ENCODE measurements around the gene TWNK.
A peak's percentile ranks its signal among the peaks of the same experiment; 100 is the strongest.

TWNK gene

DNA sequence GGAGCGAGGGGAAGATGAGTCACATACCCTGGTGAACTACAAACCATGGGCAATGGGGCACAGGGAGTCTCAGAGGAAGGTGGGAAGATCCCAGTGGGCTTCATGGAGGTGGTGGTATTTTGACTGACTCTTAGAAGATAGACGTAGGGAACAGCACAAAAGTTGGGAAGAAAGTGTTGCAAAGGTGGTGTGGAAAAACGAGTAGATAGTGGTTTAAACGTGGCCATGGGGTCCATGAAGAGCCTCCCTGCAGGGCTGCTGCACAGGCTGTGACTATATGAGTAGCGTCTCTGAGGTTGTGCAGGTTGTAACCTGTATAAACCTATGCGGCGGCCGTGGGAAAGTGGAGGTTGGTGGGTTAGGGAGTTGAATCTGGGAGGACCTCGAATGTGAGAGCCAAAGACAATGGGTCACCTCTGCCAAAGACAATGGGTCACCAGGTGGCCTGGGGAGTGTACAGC, 26.1 kb downstream of the TWNK start:
- DNase-seq, result no peak

DNA sequence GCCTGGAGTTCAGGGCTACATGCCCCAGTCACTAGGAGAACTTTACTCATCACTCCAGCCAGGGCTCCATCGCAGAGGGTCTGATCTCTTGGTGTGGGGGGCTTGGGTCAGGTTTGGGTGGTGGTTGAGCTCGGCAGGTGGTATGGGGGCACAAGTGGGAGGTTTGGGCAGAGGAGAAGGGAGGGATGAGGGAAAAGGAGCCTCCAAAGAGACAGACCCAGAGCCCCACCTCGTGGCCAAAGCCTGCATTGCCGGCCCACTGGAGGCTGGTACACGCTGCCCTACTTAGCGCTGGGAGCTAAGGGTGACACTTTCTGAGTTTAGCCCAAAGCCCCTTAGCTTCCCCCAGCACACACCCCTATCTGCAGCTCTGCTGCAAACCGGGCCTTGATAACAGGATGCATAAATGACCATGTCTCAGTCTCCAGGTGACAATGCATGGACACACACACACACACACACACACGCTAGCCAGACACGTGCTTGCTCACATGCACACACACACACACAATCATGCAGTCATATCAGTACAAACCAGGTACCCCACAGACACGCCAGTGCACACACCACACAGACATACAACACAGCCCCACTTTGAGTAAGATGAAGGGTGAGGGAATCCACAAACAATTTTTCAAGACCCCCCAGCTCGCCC, 27.0 kb downstream of the TWNK start:
- DNase-seq, result peak; percentile 90

DNA sequence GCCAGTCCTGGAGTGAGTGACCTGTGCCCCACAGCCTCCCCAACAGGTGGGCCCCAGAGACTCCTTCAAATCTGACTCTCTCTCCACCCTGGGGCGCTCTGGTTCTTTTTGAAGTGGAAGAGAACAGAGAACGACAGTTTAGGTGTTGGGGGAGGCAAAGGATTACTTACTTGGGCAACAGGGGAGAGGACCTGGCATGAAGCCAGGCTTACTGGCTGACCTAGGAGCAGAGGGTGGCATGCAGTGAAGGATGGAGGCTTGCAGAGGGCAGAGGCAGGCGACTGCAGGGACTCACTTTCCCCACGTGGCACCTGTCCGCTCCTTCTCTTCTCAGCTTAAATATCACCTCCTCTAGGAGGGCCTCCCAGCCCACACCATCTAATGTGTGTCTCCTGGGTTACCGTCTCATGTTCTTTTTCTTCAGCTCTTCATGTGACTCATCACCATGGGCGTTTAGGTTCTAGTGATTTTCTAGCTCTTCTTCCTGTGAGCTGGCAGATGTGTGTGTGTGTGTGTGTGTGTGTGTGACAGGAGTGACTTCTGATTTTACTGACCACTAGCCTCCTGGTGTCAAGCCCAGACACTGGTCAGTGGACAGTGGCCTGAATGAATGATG, 27.7 kb downstream of the TWNK start:
- no peak for DNase-seq

GRCh38 chr10:101015582-101015973, 28.2 kb downstream of the TWNK start:
- no peak for DNase-seq

DNA sequence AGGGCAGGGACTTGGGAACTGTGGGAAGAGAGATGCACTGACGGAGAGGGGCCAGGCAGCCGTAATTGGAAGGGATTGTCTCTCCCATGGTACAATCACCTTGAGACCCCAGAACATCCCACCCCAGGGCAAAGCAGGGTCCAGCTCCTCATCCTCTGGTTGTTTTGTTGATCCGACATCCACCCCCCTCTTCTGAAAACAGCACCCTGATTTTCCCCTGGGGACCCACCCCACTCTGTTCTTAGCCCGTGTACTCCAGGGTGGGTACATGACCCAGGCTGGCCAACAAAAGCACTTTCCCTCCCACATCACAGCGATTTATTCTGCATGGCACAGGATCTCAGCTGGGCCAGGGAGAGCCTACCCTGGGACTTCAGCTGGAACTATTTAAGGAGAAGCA, 29.5 kb downstream of the TWNK start:
- DNase-seq, result no peak

DNA sequence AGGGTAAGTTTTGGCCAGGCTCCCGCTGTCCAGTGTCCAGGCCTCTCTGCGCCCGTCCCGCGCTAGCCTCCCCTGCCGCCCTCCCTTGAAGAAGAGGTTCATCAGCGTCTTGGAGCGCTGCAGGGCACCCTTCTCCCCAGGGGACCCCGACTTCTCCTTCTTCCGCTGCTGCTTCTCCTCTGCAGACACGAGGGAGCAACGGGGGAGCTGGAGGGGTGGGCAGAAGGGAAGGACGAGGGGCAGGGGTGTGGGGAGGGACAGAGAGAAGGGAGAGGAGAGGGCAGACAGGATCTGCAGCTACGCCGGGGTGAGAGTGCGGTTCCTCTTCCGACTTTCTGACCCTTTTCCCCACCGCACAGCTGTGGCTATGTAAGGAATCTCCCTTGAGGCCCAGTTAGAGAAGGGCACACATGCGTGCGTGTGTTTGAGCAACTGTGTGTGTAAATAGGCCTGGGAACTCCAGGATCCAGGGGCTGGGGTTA, 30.8 kb downstream of the TWNK start:
- DNase-seq, result no peak

GRCh38 chr10:101018600-101019439, 31.5 kb downstream of the TWNK start:
- peak; percentile 83 for DNase-seq

DNA sequence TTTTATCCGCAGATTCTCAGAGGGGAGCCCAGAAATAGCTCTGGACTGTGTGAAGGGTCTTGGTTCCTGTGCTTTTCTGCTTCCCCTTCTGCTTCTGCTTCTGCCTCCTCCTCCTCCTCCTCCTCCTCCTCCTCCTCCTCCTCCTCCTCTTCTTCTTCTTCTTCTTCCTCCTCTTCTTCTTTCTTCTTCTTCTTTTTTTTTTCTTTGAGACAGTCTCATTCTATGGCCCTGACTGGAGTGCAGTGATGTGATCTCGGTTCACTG, 32.0 kb downstream of the TWNK start:
- DNase-seq, result no peak

- DNase-seq, result no peak
These were observed 33.2 kb downstream of the TWNK start for GRCh38 chr10:101020427-101021075.

GRCh38 chr10:101021239-101021638, 33.9 kb downstream of the TWNK start:
- DNase-seq, result no peak

DNA sequence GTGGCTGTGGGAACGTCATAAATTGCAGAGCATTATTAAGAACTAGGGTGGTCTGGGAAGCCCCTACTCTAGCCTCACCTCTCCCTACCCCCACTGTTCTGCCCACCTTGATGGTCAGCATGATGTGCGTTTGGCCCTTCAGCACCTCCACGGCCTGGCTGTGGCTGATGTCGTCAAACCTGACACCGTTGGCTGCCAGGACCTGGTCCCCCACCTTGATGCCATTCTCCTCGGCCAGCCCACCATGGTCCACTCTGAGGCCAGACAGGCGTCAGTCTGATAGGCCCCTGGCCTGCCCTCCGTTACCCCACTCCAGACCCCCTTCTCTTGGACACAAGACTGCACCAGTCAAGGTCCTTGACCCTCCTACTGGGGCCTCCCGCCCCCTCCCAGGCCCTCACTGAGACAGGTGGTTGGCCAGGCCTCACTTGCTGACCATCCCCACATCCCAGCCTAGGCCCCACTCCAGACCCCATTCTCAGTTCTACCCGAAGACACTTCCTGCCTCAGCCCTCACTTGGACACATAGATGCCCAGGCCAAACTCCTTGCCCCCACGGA, 34.4 kb downstream of the TWNK start:
- DNase-seq, result no peak

DNA sequence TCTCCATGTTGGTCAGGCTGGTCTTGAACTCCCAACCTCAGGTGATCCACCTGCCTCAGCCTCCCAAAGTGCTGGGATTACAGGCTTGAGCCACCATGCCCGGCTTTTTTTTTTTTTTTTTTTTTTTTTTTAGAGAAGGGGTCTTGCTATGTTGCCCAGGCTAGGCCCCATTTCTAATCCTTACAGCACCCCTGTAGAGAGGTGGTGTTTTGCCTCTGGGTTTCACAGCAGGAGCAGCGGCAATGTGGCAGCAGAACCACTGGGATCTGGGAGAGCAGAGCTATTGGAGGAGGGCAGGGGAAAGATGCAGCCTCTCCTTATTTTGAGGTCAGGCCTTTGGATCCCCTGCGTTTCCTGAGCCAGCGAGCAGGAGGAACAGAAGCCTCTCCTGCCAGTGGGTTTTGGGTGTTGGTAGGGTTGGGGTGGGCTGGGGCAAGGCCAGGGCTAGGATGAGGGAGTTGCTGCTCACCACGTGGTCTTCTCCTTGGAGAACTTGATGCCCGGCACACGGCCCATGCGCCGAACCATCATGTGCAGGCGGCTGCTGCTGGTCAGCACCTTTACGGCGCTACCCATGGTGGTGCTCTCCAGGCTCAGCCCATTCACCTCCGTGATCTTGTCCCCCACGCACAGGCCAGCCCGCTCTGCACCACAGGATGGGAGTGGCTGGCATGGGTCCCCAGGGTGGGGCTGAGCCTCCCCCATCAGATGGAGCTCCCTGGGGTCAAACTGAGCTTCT, 35.8 kb downstream of the TWNK start:
- DNase-seq, result no peak

DNA sequence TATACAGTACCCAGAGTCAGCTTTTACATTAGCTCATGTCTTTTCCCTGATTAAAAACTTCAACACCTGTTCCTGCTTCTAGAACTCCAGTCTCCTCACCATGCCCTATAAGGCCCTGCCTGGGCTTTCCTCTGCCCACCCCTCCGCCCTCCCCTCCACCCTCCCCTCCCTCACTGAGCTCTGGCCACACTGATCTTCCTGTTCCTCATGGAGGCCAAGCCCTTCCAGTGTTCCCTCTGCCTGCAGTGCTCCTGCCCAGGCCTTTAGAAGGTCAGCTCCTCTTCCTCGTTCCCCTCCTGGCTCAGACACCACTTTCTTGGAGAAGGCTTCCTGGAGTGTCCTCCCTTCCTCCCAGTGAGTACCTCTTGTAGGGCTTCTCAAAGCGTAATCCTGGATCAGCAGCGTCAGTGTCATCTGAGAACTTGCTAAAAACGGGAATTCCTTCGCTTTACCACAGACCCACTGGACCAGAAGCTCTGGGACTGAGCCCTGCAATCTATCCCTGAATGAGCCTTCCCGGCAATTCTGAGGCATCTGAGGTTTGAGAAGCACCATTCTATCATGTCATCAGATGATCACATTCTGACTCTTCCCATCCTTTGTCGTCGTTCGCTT, 39.9 kb downstream of the TWNK start:
- no peak for DNase-seq

GRCh38 chr10:101028446-101029337, 41.3 kb downstream of the TWNK start:
- DNase-seq, result no peak

GRCh38 chr10:101029520-101030295, 42.4 kb downstream of the TWNK start:
- DNase-seq, result no peak

DNA sequence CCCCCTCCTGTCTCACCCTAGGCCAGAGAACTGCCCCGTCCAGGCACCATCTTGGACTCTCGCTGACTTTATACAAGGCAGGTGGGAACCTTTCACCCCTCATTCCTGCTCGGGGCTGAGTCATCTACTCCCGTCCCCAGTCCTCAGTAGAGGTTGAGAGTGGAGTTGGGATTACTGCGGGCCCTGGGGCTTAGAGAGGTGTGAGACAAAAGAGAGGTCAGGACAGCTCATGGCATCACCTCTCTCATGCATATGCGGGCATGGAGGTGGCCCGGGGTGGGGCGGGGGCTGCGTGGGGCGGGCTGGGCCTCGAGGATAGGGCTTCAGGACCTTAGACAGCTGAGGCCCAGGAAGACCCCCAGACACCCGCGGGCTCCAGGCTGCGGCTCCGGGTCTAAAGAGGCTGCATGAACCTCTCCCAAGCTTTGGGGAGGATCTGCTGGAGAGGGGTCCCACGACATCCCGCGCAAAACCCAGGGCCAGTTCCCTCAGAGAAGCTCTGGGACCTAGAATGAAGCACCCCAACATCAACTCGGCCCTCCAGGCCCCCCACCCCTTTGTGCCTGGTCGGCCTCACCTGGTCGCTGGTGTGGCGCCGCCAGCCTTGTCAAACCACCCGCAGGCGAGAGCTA, 43.3 kb downstream of the TWNK start:
- no peak for DNase-seq

DNA sequence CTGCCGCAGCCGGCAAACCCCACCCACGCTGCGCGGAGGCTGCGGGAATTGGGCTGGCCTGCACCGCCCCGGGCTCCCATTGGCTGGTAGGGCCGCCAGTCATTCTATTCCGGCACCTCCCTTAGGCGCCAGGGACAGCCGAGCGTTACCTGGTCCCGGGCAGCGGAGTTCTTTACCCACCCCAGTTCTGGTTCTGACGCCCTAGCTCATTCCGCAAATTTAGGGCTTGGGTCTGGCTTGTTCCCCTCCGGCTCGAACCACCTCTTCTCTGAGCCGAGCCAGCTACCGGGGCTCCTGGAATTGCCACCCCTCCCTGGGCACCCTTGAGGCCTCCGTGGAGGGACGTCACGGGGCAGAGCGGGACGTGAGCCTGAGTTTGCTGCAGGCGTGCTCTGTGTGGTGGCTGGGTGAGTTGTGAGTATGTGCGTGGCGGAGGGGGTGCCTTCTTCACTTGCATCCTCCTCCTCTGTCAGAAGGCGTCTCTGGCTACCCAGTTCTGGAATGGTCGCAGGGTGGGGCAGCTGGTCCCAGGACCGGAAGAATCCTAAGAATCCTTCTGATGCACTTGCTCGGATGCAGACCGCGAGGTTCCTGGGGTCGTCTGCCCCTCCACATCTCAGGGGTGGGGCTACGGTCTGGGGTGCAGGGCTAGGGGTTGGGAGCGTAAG, 43.9 kb downstream of the TWNK start, which contains the start of the genes PDZD7 and SFXN3:
TSS of gene PDZD7 (minus strand) at position 2 of the 668 bp plus-strand sequence. CDS start 910 bp downstream, outside the sequence.
TSS of gene SFXN3 (plus strand) at position 107 of the 668 bp plus-strand sequence. CDS start 3,461 bp downstream, outside the sequence.
- DNase-seq, result peak; percentile 96

- DNase-seq, result peak; percentile 84
These were observed 44.7 kb downstream of the TWNK start for GRCh38 chr10:101031796-101032636.
